ENCODE results near the gene CDC42EP1.
A peak's percentile ranks its signal among the peaks of the same experiment; 100 is the strongest.

Gene CDC42EP1

GRCh38 chr22:37559521-37559900, 769 bp upstream of the CDC42EP1 start:
- no peak for DNase-seq (ENCODE audit: low read depth in 2 of 2)

- DNase-seq (ENCODE audit: low read depth in 2 of 2): no peak
Observed at GRCh38 chr22:37560608-37561211, 430 bp downstream of the CDC42EP1 start.

GRCh38 chr22:37561212-37562048, 1.1 kb downstream of the CDC42EP1 start:
- DNase-seq (ENCODE audit: low read depth in 2 of 2): peak; percentile 46 to 54

GRCh38 chr22:37562049-37562875, 2.0 kb downstream of the CDC42EP1 start:
- DNase-seq (ENCODE audit: low read depth in 2 of 2): no peak

- DNase-seq (ENCODE audit: low read depth in 2 of 2): no peak
Observed at GRCh38 chr22:37563153-37564081, 3.1 kb downstream of the CDC42EP1 start.

- DNase-seq (ENCODE audit: low read depth in 2 of 2): no peak
Observed at GRCh38 chr22:37564111-37564711, 3.9 kb downstream of the CDC42EP1 start.

GRCh38 chr22:37565830-37566229, 5.5 kb downstream of the CDC42EP1 start:
- no peak for DNase-seq (ENCODE audit: low read depth in 2 of 2)

GRCh38 chr22:37566329-37566837, 6.1 kb downstream of the CDC42EP1 start:
- DNase-seq (ENCODE audit: low read depth in 2 of 2): peak in 1 of 2 donors; percentile 21

GRCh38 chr22:37566903-37567798, 6.9 kb downstream of the CDC42EP1 start:
- DNase-seq (ENCODE audit: low read depth in 2 of 2): peak; percentile 81 to 82

- DNase-seq (ENCODE audit: low read depth in 2 of 2): no peak
Observed at GRCh38 chr22:37568012-37568411, 7.7 kb downstream of the CDC42EP1 start.

- no peak for DNase-seq (ENCODE audit: low read depth in 2 of 2)
Observed at GRCh38 chr22:37568448-37569008, 8.2 kb downstream of the CDC42EP1 start.

- DNase-seq (ENCODE audit: low read depth in 2 of 2): no peak
Observed at GRCh38 chr22:37569009-37569920, 9.0 kb downstream of the CDC42EP1 start.

GRCh38 chr22:37569921-37570660, 9.8 kb downstream of the CDC42EP1 start:
- no peak for DNase-seq (ENCODE audit: low read depth in 2 of 2)

- no peak for DNase-seq (ENCODE audit: low read depth in 2 of 2)
Observed at GRCh38 chr22:37570661-37570976, 10.3 kb downstream of the CDC42EP1 start.

GRCh38 chr22:37571258-37571991, 11.1 kb downstream of the CDC42EP1 start:
- DNase-seq (ENCODE audit: low read depth in 2 of 2): no peak

GRCh38 chr22:37571992-37572373, 11.7 kb downstream of the CDC42EP1 start:
- no peak for DNase-seq (ENCODE audit: low read depth in 2 of 2)

- no peak for DNase-seq (ENCODE audit: low read depth in 2 of 2)
Observed at GRCh38 chr22:37575490-37576003, 15.3 kb downstream of the CDC42EP1 start.
